ENCODE results near the gene PSMB5. TPM values are rescaled to one million over a fixed set of nuclear protein-coding genes. Genes with fewer than 3 reads are reported as not detected.
A peak's percentile ranks its signal among the peaks of the same experiment; 100 is the strongest.

Gene PSMB5
- total RNA-seq, 4 donors from 2014 or later, result 90.2 to 154 (median 113) TPM

- TF ChIP-seq, protein P1, sequence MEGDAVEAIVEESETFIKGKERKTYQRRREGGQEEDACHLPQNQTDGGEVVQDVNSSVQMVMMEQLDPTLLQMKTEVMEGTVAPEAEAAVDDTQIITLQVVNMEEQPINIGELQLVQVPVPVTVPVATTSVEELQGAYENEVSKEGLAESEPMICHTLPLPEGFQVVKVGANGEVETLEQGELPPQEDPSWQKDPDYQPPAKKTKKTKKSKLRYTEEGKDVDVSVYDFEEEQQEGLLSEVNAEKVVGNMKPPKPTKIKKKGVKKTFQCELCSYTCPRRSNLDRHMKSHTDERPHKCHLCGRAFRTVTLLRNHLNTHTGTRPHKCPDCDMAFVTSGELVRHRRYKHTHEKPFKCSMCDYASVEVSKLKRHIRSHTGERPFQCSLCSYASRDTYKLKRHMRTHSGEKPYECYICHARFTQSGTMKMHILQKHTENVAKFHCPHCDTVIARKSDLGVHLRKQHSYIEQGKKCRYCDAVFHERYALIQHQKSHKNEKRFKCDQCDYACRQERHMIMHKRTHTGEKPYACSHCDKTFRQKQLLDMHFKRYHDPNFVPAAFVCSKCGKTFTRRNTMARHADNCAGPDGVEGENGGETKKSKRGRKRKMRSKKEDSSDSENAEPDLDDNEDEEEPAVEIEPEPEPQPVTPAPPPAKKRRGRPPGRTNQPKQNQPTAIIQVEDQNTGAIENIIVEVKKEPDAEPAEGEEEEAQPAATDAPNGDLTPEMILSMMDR (IDR thresholded peaks at IDR 0.05), result no peak
- TF ChIP-seq EP300 (IDR thresholded peaks at IDR 0.05) (no peak), POLR2A (IDR thresholded peaks at IDR 0.05) (no peak)
These were observed 56.2 kb downstream of the PSMB5 start for GRCh38 chr14:22978487-22978837.

GRCh38 chr14:22977684-22978486 is 56.8 kb downstream of the PSMB5 start:
- WGBS, 2 donors, result 21 to 22% methylated on average over 8 of the region's 8 CpGs
- Histone ChIP-seq H3K36me3 (peaks cover 0 to 21% (median 0%) of the 10 kb centered on the region in 3 donors), H3K4me1 (peaks cover 0 to 77% (median 17%) of the 10 kb centered on the region in 4 donors), H3K9me3 (no peaks in the 10 kb centered on the region), H3K4me3 (no peak overlapping the region), H3K27me3 (no peaks in the 10 kb centered on the region), H3K27ac (peak overlapping the region in 3 of 4 donors; percentile 34 to 94 (median 86))
- no peak for DNase-seq (ENCODE audit: low spot score in 2 of 2)
- TF ChIP-seq, protein P1 (IDR thresholded peaks at IDR 0.05), result no peak
- TF ChIP-seq POLR2A (IDR thresholded peaks at IDR 0.05), result no peak
- TF ChIP-seq EP300 (IDR thresholded peaks at IDR 0.05), result no peak

More at GRCh38 chr14:22978487-22978837, 56.2 kb downstream of the PSMB5 start:
- DNase-seq (ENCODE audit: low spot score in 2 of 2), result no peak
- 55 to 61% methylated on average over 3 of the region's 3 CpGs for WGBS, 2 donors
- Histone ChIP-seq H3K4me1 (peaks cover 0 to 83% (median 17%) of the 10 kb centered on the region in 4 donors), H3K27ac (peak overlapping the region in 3 of 4 donors; percentile 34 to 94 (median 90)), H3K27me3 (no peaks in the 10 kb centered on the region), H3K9me3 (no peaks in the 10 kb centered on the region), H3K36me3 (peaks cover 0 to 15% (median 0%) of the 10 kb centered on the region in 3 donors), H3K4me3 (no peak overlapping the region)

DNA sequence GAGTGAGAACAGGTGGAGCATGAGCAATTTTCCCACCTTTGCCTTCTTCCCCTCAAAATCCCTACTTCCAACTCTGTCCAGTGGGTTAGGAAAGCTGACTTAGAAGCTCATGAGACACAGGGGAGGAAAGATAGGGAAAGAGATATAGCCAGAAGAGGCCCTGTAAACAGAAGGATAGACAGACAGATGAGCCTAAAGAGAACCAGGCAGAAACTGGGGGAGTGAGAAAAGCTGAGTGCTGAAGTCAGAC is 57.3 kb downstream of the PSMB5 start:
- Histone ChIP-seq H3K36me3 (peaks cover 0 to 26% (median 0%) of the 10 kb centered on the region in 3 donors), H3K27ac (peak overlapping the region in 3 of 4 donors; percentile 34 to 94 (median 86)), H3K4me3 (no peak overlapping the region), H3K9me3 (no peaks in the 10 kb centered on the region), H3K4me1 (peaks cover 0 to 74% (median 17%) of the 10 kb centered on the region in 4 donors), H3K27me3 (no peaks in the 10 kb centered on the region)
- TF ChIP-seq, protein P1 (IDR thresholded peaks at IDR 0.05), result no peak
- TF ChIP-seq EP300 (IDR thresholded peaks at IDR 0.05) (no peak), POLR2A (IDR thresholded peaks at IDR 0.05) (no peak)
- no peak for DNase-seq (ENCODE audit: low spot score in 2 of 2)

- Histone ChIP-seq H3K27me3 (no peaks in the 10 kb centered on the region), H3K27ac (peak overlapping the region in 3 of 4 donors; percentile 34 to 94 (median 86)), H3K4me3 (no peak overlapping the region), H3K4me1 (peaks cover 0 to 72% (median 17%) of the 10 kb centered on the region in 4 donors), H3K9me3 (no peaks in the 10 kb centered on the region), H3K36me3 (peaks cover 0 to 30% (median 0%) of the 10 kb centered on the region in 3 donors)
- 43% methylated on average over 6 of the region's 6 CpGs for WGBS, 2 donors
- no peak for DNase-seq (ENCODE audit: low spot score in 2 of 2)
- TF ChIP-seq POLR2A (IDR thresholded peaks at IDR 0.05), result no peak
- TF ChIP-seq, protein P1 (IDR thresholded peaks at IDR 0.05), result no peak
- no peak for TF ChIP-seq EP300 (IDR thresholded peaks at IDR 0.05)
These were observed 57.9 kb downstream of the PSMB5 start for GRCh38 chr14:22976620-22977433.

Other genes with a start within 250 kb of the PSMB5 start
- 10 to 100 TPM in 3 of 4 donors, 1 to 10 TPM in 1; 8.4 to 39.8 (median 19.0) TPM for gene SLC7A7, start 219.5 kb downstream of the PSMB5 start, total RNA-seq
- 10 to 100 TPM; 26.7 to 44.0 (median 30.2) TPM for gene MRPL52, start 205.0 kb downstream of the PSMB5 start, total RNA-seq
- 100 to 1,000 TPM; 101 to 222 (median 145) TPM for gene MMP14, start 198.3 kb downstream of the PSMB5 start, total RNA-seq
- 100 to 1,000 TPM in 2 of 4 donors, 10 to 100 TPM in 2; 82.3 to 151 (median 97.0) TPM for gene LRP10, start 163.2 kb downstream of the PSMB5 start, total RNA-seq
- under 1 TPM in 2 of 4 donors, not detected in 2; 0.42 to 0.44 TPM for gene REM2, start 151.7 kb downstream of the PSMB5 start, total RNA-seq
- gene RBM23, start 115.8 kb downstream of the PSMB5 start, total RNA-seq, result 100 to 1,000 TPM in 3 of 4 donors, 10 to 100 TPM in 1; 81.9 to 633 (median 298) TPM
- 10 to 100 TPM; 60.6 to 82.5 (median 76.8) TPM for gene PRMT5, start 105.5 kb downstream of the PSMB5 start, total RNA-seq
- gene HAUS4, start 77.8 kb downstream of the PSMB5 start, total RNA-seq, result 100 to 1,000 TPM in 1 of 4 donors, 10 to 100 TPM in 3; 52.1 to 104 (median 74.3) TPM
- 10 to 100 TPM; 22.8 to 33.5 (median 28.4) TPM for gene AJUBA, start 52.3 kb downstream of the PSMB5 start, total RNA-seq
- 10 to 100 TPM in 1 of 4 donors, 1 to 10 TPM in 3; 8.4 to 18.6 (median 9.5) TPM for gene C14orf93, start 24.8 kb downstream of the PSMB5 start, total RNA-seq
- not detected for gene PSMB11, start 7.3 kb upstream of the PSMB5 start, total RNA-seq
- 10 to 100 TPM in 1 of 4 donors, 1 to 10 TPM in 3; 3.9 to 11.1 (median 6.0) TPM for gene CDH24, start 22.6 kb upstream of the PSMB5 start, total RNA-seq
- gene ACIN1, start 60.2 kb upstream of the PSMB5 start, total RNA-seq, result 100 to 1,000 TPM in 3 of 4 donors, 10 to 100 TPM in 1; 96.5 to 143 (median 108) TPM
- gene C14orf119, start 60.6 kb upstream of the PSMB5 start, total RNA-seq, result 10 to 100 TPM; 15.5 to 35.1 (median 21.7) TPM
- not detected for gene CIROP, start 70.1 kb upstream of the PSMB5 start, total RNA-seq
- gene CEBPE, start 84.4 kb upstream of the PSMB5 start, total RNA-seq, result not detected
- 10 to 100 TPM; 26.2 to 41.4 (median 37.5) TPM for gene SLC7A8, start 148.8 kb upstream of the PSMB5 start, total RNA-seq
- not detected for gene RNF212B, start 203.0 kb upstream of the PSMB5 start, total RNA-seq